Adrenal gland (tissue), 12 donors: Measurements from ENCODE around the gene DBI. TPM values are rescaled to one million over a fixed set of nuclear protein-coding genes. Genes with fewer than 3 reads are reported as not detected.

Experiments
- DNase-seq, 7 donors: peaks; one replicate each; pipeline ENCODE4 v3.0.0-alpha.2; 2019 to 2020
- H3K27ac ChIP-seq, 5 donors: fragments of 200-600 bp; sonication (generic) in 4 of 5; 1 replicate in 3 of 5; 2 replicates in 2 of 5; pipeline versions ENCODE4 v1.5.1 to v1.8.0; 2016 to 2020; ENCODE audit warnings: mild to moderate bottlenecking in 1 of 5
- H3K27me3 ChIP-seq: fragments of 200-600 bp; 2 replicates; pipeline ENCODE4 v1.8.0; 2021
- H3K36me3 ChIP-seq, 2 donors: fragments of 200-600 bp; replicated peaks in 1 of 2; 1 replicate in 1 of 2; 2 replicates in 1 of 2; pipeline versions ENCODE4 v1.5.1 to v1.8.0; 2018 to 2022
- H3K4me1 ChIP-seq, 2 donors: fragments of 200-600 bp; replicated peaks in 1 of 2; 1 replicate in 1 of 2; 2 replicates in 1 of 2; pipeline versions ENCODE4 v1.5.1 to v1.8.0; 2018 to 2021
- H3K4me3 ChIP-seq, 4 donors: fragments of 200-600 bp; sonication (generic) in 3 of 4; one replicate each; pipeline ENCODE4 v1.5.1; 2016 to 2018
- H3K9me3 ChIP-seq, 3 donors: fragments of 200-600 bp; sonication (generic) in 1 of 3; replicated peaks in 1 of 3; 1 replicate in 2 of 3; 2 replicates in 1 of 3; pipeline versions ENCODE4 v1.5.1 to v1.8.0; 2016 to 2021
- CTCF ChIP-seq, 6 experiments: fragments of 450-650 bp in 4 of 6; fragments of 200-600 bp in 2 of 6; sonication (generic) in 1 of 6; IDR thresholded peaks; 1 replicate in 5 of 6; 2 replicates in 1 of 6; pipeline versions ENCODE4 v1.5.1 to v1.8.0; 2016 to 2021; ENCODE audit warnings: antibody characterized with exemption in 6 of 6, mild to moderate bottlenecking in 2 of 6, moderate library complexity in 1 of 6
- POLR2A ChIP-seq, 2 donors: fragments of 450-650 bp; IDR thresholded peaks; one replicate each; pipeline ENCODE4 v1.6.1; 2017; ENCODE audit warnings: antibody characterized with exemption in 2 of 2, mild to moderate bottlenecking in 2 of 2, moderate library complexity in 1 of 2
- WGBS, 4 donors: extraction: QIAGEN DNeasy Blood & Tissue Kit in 2 of 4; methylation state at CpG; one replicate each; pipeline versions ENCODE4 v1.1.5 to v1.1.7; 2013 to 2017; 5-methylcytosine and 5-hydroxymethylcytosine counted together
- intact Hi-C, 2 donors: fragments of 100-400 bp; cut with DNase I; formaldehyde crosslinking; loops; one replicate each; pipeline versions ENCODE4 v1.14.1 to v1.15.0; 2022 to 2023
- polyA plus RNA-seq, 3 donors: library from polyadenylated mRNA; stranded (reverse); fragments of 200-250 nt in 2 of 3; fragments of 350-450 nt in 1 of 3; fragmentation: Illumina TruSeq in 1 of 3; extraction: RNeasy Lipid Tissue Mini Kit (QIAGEN cat#74804) in 1 of 3; gene quantifications; one replicate each; pipeline ENCODE4 v1.2.3, GENCODE V29; 2013 to 2014
- total RNA-seq, 9 donors: library from RNA; depleted of rRNA in 4 of 9; stranded (reverse); fragments of >200 nt in 4 of 9; fragments of 120-200 nt in 1 of 9; fragmentation: NEBNext Ultra II Directional in 1 of 9; extraction: Animal tissue kit (Norgen Biotek cat#: 25700) in 1 of 9; gene quantifications; one replicate each; pipeline versions ENCODE4 v1.1.0 to v1.2.4, GENCODE V29; 2013 to 2023
- donor health status: healthy with polysubstance abuse.
- donor health status: Bipolar disorder and iron deficiency.
- donor health status: DM: yes; HTN: yes; CAD: no.
- donor health status: DM: no; HTN: no; CAD: no.
- donor health status: DM: no; HTN: no; CAD: no.
- donor health status: DM: yes; HTN: yes; CAD: no.

DBI gene
- total and polyA plus RNA-seq, 12 donors: 32.3 to 367 (median 99.1) TPM

DNA sequence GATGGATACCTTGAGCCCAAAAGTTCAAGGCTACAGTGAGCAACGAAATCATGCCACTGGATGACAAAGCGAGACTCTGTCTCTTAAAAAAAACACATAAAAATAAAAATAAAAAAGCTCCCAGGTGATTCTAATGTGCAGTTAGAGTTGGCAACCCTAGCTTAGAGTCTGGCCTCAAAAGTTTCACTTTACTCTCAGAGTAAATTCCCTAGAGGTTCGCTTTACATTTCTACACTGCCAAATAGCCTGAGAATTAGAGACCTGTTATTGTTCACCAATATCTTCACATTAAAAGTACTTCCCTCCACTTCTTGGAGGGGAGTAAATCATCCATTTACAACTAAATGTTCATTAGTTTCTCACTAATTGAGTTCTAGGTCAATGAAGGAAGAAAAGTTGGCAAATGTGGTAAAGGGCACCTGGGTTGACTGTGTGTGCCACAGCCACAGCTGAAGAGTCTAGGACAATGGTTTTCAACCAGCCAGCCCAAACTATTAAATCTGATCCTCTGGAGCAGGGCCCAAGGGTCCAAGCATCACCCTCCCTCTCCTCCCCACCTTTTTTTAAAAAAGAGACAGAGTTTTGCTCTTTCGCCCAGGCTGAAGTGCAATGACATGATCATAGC, 49.6 kb downstream of the DBI start:
- no peak for TF ChIP-seq POLR2A (IDR thresholded peaks at IDR 0.05)
- TF ChIP-seq CTCF (IDR thresholded peaks at IDR 0.05): no peak
- H3K27ac ChIP-seq: no peak overlapping the region
- H3K9me3 ChIP-seq: no peaks in the 10 kb centered on the region
- intact Hi-C loops: no loop called here
- peaks cover 0 to 8% of the 10 kb centered on the region in 2 donors for H3K4me1 ChIP-seq
- H3K27me3 ChIP-seq: no peaks in the 10 kb centered on the region
- 63 to 69% (median 65%) methylated on average over 4 of the region's 4 CpGs for WGBS, 4 donors
- H3K36me3 ChIP-seq: no peaks in the 10 kb centered on the region
- no peak overlapping the region for H3K4me3 ChIP-seq
- DNase-seq: no peak

GRCh38 chr2:119417908-119418307, 51.1 kb downstream of the DBI start:
- no peaks in the 10 kb centered on the region for H3K36me3 ChIP-seq
- 91 to 94% (median 93%) methylated on average over 6 of the region's 6 CpGs for WGBS, 4 donors
- H3K27ac ChIP-seq: no peak overlapping the region

DNA sequence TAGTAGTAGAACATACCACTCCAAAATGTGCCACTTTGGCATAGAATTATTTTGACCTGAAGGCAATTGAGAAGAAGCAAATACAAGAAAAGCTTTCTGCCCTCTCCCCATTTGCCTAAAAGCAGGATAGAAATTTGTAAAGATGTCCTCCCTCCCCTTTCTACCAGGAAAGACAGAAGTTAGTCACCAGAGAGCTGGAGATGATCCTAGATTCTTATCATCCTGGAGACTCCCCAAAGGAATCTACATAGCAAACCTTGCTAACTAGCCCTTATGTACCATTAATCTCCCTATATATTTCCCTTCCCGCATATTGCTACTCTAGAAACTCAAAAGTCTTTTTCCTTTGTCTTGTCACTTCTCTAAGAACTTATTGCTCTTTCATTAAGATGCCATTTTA, 52.3 kb downstream of the DBI start:
- no peak overlapping the region for H3K4me3 ChIP-seq
- no peak for DNase-seq
- H3K9me3 ChIP-seq: no peaks in the 10 kb centered on the region
- no peaks in the 10 kb centered on the region for H3K27me3 ChIP-seq
- intact Hi-C loops: no loop called here
- WGBS, 4 donors: 41 to 64% (median 51%) methylated on average over 1 of the region's 1 CpG
- no peaks in the 10 kb centered on the region for H3K36me3 ChIP-seq
- TF ChIP-seq POLR2A (IDR thresholded peaks at IDR 0.05) (no peak), CTCF (IDR thresholded peaks at IDR 0.05) (no peak)
- H3K4me1 ChIP-seq: peaks cover 0 to 8% of the 10 kb centered on the region in 2 donors
- H3K27ac ChIP-seq: no peak overlapping the region

More at GRCh38 chr2:119417908-119418307, 51.1 kb downstream of the DBI start:
- TF ChIP-seq CTCF (IDR thresholded peaks at IDR 0.05) (no peak), POLR2A (IDR thresholded peaks at IDR 0.05) (no peak)
- Histone ChIP-seq H3K9me3 (no peaks in the 10 kb centered on the region), H3K4me3 (no peak overlapping the region), H3K27me3 (no peaks in the 10 kb centered on the region), H3K4me1 (peaks cover 0 to 8% of the 10 kb centered on the region in 2 donors)
- DNase-seq: no peak
- intact Hi-C loops: no loop called here

DNA sequence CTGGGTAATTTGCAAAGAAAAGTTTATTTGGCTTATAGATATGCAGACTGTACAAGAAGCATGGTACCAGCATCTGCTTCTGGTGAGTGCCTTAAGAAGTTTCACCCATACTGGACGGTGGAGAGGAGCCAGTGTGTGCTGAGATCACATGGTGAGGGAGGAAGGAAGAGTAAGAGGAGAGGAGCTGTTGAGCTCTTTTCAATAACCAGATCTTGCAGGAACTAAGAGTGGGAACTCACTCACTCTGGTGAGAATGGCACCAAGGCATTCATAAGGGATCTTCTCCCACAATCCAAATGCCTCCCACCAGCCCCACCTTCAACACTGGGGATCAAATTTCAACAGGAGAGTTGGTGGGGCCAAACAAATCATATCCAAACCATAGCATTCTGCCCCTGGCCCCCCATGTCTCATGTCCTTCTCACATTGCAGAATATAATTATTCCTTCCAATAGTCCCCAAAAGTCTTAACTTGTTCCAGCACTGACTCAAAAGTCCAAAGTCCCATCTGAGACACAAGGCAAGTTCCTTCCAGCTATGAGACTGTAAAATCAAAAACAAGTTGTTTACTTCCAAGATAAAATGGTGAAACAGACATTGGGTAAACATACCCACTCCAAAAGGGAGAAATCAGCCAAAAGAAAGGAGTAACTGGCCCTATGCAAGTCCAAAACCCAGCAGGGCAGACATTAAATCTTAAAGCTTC, 53.2 kb downstream of the DBI start:
- DNase-seq: no peak
- no peaks in the 10 kb centered on the region for H3K27me3 ChIP-seq
- H3K36me3 ChIP-seq: no peaks in the 10 kb centered on the region
- H3K4me3 ChIP-seq: no peak overlapping the region
- 59 to 68% (median 62%) methylated on average over 1 of the region's 1 CpG for WGBS, 4 donors
- no peak for TF ChIP-seq CTCF (IDR thresholded peaks at IDR 0.05)
- no peak for TF ChIP-seq POLR2A (IDR thresholded peaks at IDR 0.05)
- H3K4me1 ChIP-seq: peaks cover 0 to 8% of the 10 kb centered on the region in 2 donors
- intact Hi-C loops: no loop called here
- no peak overlapping the region for H3K27ac ChIP-seq
- H3K9me3 ChIP-seq: no peaks in the 10 kb centered on the region
